Neuron (in vitro differentiated cells): ENCODE results near the gene PDE6A.
"Not testable (repeated sequence)": the region's sequence is repeated elsewhere in the genome, so short reads cannot be mapped to it uniquely, and the experiment has no call there.

Source experiments
- H2AFZ ChIP-seq: one replicate; pipeline ENCODE4 v1.6.1; 2013; ENCODE audit warnings: low read depth, mild to moderate bottlenecking, inconsistent platforms, low read length, moderate library complexity
- H3K27me3 ChIP-seq: one replicate; pipeline ENCODE4 v1.6.1; 2013; ENCODE audit warnings: low read length; ENCODE audit not compliant: insufficient read depth
- H3K36me3 ChIP-seq: one replicate; pipeline ENCODE4 v1.6.1; 2013; ENCODE audit warnings: low read length; ENCODE audit not compliant: insufficient read depth
- H3K4me1 ChIP-seq: one replicate; pipeline ENCODE4 v1.6.1; 2013; ENCODE audit warnings: low read length; ENCODE audit not compliant: insufficient read depth
- H3K4me3 ChIP-seq: 2 replicates; pipeline ENCODE4 v1.5.1; 2013; ENCODE audit warnings: mild to moderate bottlenecking, low read length, moderate library complexity
- H3K9me3 ChIP-seq: one replicate; pipeline ENCODE4 v1.6.1; 2013; ENCODE audit warnings: low read length

The PDE6A gene

DNA sequence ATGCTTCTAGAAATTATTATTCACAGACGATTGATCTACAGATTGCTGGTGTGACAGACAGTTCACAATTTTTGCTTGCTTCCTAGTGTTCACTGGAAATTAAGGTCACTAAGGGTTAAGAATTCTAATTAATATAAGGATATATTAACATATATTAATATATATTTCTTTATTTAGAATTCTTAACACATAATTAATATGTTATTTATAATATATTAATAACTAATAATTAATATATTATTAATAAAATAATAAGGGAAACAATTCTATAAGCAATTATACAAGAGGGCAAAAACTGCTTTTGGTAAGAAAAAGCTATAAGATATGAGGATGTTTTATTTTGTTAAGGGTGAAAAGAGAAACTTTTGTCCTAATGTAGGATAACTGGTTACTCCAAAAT, 56.3 kb downstream of the PDE6A start:
- no peaks in the 10 kb centered on the region for H3K4me1 ChIP-seq
- no peaks in the 10 kb centered on the region for H3K36me3 ChIP-seq

DNA sequence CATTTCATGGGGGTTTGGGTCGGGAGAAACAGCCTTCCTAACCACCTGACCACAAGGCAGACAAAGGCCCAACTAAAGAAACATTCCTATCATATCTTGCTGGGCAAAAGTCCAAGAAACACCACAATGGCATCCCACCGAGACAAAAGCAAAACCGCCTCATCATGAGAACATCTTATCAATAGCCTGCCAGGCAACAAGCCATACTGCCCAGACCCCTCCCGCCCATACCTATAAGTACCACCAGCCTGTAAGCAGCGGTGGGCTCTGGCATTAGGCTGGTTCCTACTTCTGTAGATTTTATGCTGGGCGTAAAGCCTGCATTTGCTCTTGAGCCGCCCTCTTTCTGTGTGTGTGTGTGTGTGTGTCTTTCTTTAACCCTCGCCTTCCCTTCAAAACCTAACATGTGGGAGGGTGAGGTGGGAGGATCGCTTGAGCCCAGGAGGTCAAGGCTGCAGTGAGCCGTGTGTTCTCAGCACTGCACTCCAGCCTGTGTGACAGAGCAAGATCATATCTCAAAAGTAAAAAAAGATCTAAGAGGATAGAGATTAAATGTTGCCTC, 56.9 kb downstream of the PDE6A start:
- Histone ChIP-seq H2AFZ (no peak overlapping the region), H3K4me3 (no peak overlapping the region), H3K27me3 (no peaks in the 10 kb centered on the region), H3K4me1 (no peaks in the 10 kb centered on the region), H3K9me3 (no peaks in the 10 kb centered on the region), H3K36me3 (no peaks in the 10 kb centered on the region)

More for the DNA sequence above, 56.3 kb downstream of the PDE6A start:
- Histone ChIP-seq H2AFZ (no peak overlapping the region), H3K9me3 (no peaks in the 10 kb centered on the region), H3K27me3 (no peaks in the 10 kb centered on the region), H3K4me3 (no peak overlapping the region)

DNA sequence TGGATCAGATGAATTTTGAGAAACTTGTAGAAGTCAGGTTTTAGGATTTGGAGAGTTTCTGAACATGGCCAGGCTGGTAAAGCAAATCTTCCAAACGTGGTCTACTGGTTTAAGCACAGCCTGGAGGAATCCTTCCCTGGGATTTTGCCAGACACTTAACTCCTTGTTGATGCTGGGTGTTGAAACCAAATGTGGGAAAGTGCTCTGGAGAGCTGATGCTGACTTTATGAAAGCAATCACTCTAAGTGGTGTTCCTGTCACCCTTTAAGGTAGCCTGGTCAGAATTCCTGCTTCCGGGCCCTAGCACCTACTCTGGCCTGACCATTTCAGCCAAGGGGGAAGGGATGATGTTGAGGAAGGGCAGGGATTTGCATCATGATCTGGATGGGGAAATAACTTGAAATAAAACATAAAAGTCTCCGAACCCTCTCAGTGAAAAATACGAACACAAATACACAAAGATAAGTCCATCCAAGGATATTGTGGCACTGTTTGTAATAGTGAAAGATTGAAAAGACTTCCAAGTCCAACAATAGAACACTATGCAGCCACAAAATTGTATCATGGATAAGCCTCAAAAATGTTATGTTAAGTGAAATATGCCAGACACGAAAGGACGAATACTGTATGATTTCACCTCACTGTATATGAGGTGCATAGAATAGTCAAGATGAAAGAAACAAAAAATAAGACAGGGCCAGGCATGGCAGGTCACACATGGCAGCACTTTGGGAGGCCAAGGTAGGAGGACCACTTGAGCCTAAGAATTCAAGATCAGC, 57.7 kb downstream of the PDE6A start:
- no peaks in the 10 kb centered on the region for H3K27me3 ChIP-seq
- no peaks in the 10 kb centered on the region for H3K4me1 ChIP-seq
- no peak overlapping the region for H3K4me3 ChIP-seq

DNA sequence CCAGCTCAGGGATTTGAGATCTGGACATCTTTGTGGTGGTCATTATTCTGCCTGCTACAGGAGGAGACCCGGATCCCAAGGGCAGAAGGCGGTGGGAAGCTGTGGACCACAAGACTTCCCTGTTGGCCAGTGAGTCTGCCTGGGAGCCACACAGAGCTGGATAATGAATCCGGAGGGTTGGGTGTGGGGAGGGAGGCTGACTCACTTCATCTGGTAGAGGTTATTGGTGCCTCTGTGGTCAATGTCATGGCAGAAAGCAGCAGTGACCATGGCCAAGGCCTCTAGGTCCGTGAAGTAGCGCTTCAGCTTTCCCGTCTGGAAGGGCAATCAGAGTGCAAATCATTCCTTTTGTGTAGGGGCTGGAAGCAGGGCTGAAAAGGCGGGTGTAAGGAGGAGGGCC, 58.5 kb downstream of the PDE6A start:
- no peaks in the 10 kb centered on the region for H3K4me1 ChIP-seq
- no peaks in the 10 kb centered on the region for H3K36me3 ChIP-seq
- H2AFZ ChIP-seq: no peak overlapping the region
- H3K27me3 ChIP-seq: no peaks in the 10 kb centered on the region
- no peak overlapping the region for H3K4me3 ChIP-seq
- H3K9me3 ChIP-seq: no peaks in the 10 kb centered on the region

More for the DNA sequence above, 57.7 kb downstream of the PDE6A start:
- Histone ChIP-seq H3K36me3 (no peaks in the 10 kb centered on the region), H2AFZ (no peak overlapping the region), H3K9me3 (no peaks in the 10 kb centered on the region)

DNA sequence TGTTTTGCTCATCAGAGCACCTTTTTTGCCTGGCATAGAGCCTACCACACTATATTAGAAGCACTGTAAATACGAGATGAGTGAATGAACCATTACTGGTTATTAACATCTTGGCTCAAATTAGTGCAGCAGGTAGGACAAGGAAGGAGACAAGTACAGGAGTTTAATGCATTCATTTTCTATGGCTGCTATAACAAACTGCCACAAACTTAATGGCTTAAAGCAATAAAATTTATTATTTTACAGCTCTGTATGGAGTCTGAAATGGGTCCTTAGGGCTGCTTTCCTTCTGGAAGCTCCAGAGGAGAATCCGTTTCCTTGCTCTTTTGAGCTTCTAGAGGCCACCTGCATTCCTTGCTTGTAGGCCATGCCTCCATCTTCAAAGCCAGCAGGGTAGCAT, 59.1 kb downstream of the PDE6A start:
- Histone ChIP-seq H3K4me1 (no peaks in the 10 kb centered on the region), H3K9me3 (no peaks in the 10 kb centered on the region), H2AFZ (no peak overlapping the region), H3K27me3 (no peaks in the 10 kb centered on the region), H3K36me3 (no peaks in the 10 kb centered on the region), H3K4me3 (no peak overlapping the region)

DNA sequence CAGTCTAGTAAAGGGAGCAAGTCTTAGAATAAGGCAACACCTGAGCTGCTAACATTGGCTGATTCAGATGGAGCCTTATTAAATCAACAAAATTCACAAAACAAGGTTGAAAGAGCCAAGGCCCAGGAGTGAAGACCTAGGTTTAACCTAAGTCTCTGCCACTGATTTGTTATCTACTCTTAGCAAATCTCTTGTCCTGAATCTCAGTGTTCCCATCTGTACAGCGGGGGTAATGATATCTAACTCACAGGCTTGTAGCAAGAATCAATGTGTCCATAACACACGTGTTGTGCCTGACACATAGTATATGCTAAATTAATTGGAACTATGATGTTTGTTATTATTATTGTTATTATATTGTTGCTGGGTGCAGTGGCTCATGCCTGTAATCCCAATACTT, 61.0 kb downstream of the PDE6A start:
- no peaks in the 10 kb centered on the region for H3K27me3 ChIP-seq
- no peak overlapping the region for H2AFZ ChIP-seq
- no peaks in the 10 kb centered on the region for H3K36me3 ChIP-seq
- no peak overlapping the region for H3K4me3 ChIP-seq
- H3K4me1 ChIP-seq: no peaks in the 10 kb centered on the region
- H3K9me3 ChIP-seq: no peaks in the 10 kb centered on the region

DNA sequence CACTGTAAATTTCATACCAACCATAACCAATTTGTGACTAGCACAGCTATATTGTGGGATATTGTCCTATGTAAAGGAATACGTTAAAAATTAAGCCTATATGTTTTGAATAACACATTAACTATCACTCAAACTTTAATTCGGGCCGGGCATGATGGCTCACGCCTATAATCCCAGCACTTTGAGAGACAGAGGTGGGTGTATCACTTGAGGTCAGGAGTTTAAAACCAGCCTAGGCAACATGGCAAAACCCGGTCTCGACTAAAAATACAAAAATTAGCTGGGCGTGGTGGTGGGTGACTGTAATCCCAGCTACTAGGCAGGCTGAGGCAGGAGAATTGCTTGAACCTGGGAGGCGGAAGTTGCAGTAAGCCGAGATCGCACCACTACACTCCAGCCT, 62.0 kb downstream of the PDE6A start:
- H2AFZ ChIP-seq, H3K36me3 ChIP-seq, H3K27me3 ChIP-seq, H3K4me3 ChIP-seq, H3K9me3 ChIP-seq, H3K4me1 ChIP-seq: not testable (repeated sequence)

DNA sequence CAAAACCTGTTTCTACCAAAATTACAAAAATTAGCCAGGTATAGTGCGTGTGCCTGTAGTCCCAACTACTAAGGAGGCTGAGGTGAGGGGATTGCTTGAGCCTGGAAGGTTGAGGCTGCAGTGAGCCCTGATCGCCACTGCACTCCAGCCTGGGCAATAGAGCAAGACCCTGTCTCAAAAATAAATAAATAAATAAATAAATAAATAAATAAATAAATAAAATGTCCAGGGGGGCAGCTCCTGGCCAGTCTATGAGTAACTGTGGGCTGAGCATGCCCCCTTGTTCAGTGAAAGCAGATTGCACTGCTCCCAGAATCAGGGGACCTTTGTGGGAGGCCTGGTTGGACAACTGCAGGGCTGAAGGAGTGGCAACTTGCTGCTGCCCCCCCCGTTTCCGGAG, 62.7 kb downstream of the PDE6A start:
- no peaks in the 10 kb centered on the region for H3K36me3 ChIP-seq
- no peak overlapping the region for H2AFZ ChIP-seq
- H3K4me3 ChIP-seq: no peak overlapping the region
- H3K9me3 ChIP-seq: no peaks in the 10 kb centered on the region
- no peaks in the 10 kb centered on the region for H3K4me1 ChIP-seq
- H3K27me3 ChIP-seq: no peaks in the 10 kb centered on the region

DNA sequence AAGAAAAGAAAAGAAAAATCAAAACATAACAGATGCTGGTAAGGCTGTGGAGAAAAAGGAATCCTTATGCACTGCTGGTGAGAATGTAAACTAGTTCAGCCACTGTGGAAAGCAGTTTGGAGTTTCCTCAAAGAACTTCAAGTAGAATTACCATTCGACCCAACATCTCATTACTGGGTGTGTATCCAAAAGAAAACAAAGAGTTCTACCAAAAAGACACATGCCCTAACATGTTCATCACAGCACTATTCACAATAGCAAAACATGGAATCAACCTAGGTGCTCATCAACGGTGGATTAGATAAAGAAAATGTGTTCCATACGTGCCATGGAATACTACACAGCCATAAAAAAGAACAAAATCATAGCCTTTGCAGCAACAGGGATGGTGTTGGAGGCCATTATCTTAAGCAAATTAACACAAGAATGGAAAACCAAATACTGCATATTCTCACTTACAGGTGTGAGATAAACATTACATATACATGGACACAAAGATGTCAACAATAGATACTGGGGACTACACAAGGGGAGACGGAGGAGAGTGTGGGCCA, 63.4 kb downstream of the PDE6A start:
- Histone ChIP-seq H3K4me1 (no peaks in the 10 kb centered on the region), H3K27me3 (no peaks in the 10 kb centered on the region), H3K36me3 (no peaks in the 10 kb centered on the region), H3K9me3 (no peaks in the 10 kb centered on the region), H3K4me3 (no peak overlapping the region), H2AFZ (no peak overlapping the region)

DNA sequence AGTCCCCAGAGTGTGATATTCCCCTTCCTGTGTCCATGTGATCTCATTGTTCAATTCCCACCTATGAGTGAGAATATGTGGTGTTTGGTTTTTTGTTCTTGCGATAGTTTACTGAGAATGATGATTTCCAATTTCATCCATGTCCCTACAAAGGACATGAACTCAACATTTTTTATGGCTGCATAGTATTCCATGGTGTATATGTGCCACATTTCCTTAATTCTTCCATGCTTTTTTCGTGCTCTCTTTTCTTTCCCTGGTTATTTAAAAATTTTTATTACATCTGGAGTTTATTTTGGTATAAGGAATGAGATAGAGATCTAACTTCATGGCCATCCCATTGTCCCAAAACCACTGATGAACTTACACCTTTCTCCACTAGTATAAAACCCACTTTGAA, 65.0 kb downstream of the PDE6A start:
- not testable (repeated sequence) for H3K9me3 ChIP-seq, H3K27me3 ChIP-seq, H3K4me1 ChIP-seq

DNA sequence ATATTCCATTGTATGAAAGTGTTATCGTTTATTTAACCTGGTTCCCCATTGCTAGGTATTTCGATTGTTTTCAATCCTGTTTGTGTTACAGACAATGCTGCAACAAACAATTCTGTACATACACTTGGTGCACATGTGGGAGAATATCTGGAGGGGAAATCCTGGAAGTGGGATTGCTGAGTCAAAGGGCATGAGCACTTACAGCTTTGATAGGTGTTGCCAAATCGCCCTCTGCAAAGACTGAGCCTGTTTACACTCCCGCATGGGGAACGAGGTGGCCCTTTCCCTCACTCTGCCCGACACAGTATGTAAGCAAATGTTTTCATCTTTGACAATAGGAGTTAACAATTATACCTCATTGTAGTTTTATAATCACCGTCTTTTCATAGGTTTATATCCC, 66.2 kb downstream of the PDE6A start:
- H2AFZ ChIP-seq: no peak overlapping the region
- H3K4me3 ChIP-seq: no peak overlapping the region
- H3K9me3 ChIP-seq: no peaks in the 10 kb centered on the region
- H3K36me3 ChIP-seq: no peaks in the 10 kb centered on the region
- peaks cover 4% of the 10 kb centered on the region for H3K27me3 ChIP-seq
- no peaks in the 10 kb centered on the region for H3K4me1 ChIP-seq

More for the DNA sequence above, 65.0 kb downstream of the PDE6A start:
- not testable (repeated sequence) for H3K36me3 ChIP-seq, H2AFZ ChIP-seq, H3K4me3 ChIP-seq

DNA sequence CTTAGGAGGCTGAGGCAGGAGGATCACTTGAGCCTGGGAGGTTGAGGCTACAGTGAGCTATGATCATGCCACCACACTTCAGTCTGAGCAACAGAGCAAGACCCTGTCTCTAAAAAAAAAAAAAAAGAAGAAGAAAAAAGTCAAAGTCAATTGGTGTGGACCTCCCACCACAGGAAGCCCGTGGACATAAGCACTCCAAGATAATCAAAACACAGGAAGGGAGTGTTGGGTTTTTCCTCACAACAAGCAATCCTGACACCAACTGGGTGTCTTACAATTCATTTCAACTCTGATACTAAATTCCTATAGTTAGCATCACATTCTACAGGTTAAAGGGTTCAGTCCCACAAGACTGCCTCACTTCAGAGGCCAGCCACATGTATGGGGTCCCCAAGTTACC, 70.7 kb downstream of the PDE6A start:
- H3K27me3 ChIP-seq: peaks cover 22% of the 10 kb centered on the region
- H2AFZ ChIP-seq: no peak overlapping the region
- H3K9me3 ChIP-seq: no peaks in the 10 kb centered on the region
- H3K36me3 ChIP-seq: no peaks in the 10 kb centered on the region
- no peaks in the 10 kb centered on the region for H3K4me1 ChIP-seq
- H3K4me3 ChIP-seq: no peak overlapping the region

DNA sequence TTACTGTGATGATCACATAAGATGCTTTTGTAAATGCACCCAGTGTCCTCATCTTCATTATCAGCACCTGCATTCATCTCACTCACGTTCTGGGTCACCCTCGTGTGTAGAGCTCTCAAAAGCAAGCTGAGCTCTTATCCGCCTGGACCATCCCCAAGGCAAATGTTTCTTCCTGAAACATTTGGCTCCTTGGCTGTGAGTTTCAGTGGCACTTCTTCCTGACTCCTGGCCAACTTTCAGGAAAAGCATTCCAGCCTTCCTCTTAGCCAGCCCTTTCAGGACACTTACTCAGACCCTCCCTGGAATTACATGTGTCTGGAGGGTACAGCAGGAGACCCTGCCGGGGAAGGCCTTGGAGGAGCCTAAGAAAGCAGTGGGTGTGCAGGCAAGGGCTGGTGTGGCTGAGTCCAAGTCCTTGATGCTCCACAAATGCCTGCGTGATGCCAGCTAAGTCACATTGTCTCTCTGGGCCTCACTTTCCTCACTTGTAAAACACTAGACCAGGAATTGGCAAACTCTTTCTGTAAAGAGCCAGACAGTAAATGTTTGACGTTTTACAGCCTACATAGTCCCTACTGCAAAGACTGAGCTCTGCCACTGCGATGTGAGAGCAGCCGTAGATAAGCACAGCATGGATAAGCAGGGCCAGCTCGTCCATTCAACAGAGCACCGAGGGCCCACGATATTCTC, 72.1 kb downstream of the PDE6A start:
- Histone ChIP-seq H3K27me3 (peaks cover 24% of the 10 kb centered on the region), H3K4me3 (no peak overlapping the region), H3K4me1 (no peaks in the 10 kb centered on the region), H3K9me3 (no peaks in the 10 kb centered on the region), H3K36me3 (no peaks in the 10 kb centered on the region), H2AFZ (no peak overlapping the region)
